ENCODE measurements around the gene PKIB. TPM values are rescaled to one million over a fixed set of nuclear protein-coding genes. Genes with fewer than 3 reads are reported as not detected.

PKIB gene
- total RNA-seq, 4 donors from 2014 or later, result 0.43 to 5.2 (median 0.59) TPM; not detected in 1

DNA sequence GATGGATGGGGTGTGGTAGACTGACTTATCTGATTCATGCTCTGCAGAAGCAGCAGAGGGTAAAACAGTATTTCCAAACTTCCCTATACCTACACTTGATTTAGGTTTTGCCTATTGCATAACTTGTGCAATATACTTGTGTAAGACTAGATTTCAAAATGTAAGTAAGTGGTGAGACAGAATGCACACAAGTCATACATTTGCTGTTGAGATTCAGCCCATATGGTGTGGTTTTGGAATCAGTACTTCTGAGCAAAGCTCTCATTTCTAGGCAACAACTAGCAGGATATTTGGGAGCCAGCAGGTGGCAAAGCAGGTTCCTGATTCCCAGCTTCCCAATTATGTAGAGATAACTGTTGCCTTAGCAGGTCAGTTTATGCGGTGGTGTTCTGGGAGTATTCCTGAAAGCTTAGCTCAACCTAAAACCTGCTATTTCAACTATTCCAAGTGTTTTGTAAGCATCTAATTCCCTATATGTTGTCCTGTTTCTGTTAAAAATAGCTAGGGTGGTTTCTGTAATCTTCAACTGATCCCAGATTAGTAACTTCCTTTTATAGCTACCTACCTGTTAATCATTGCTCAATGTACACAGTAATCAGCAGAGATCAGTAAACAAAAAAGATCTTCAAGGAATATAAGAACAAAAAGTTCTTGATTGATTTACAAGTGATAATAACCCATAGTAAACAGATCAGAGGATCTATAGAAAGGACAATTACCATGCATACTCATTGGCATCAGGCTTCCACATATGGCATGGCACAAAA is 160.8 kb downstream of the PKIB start:
- Histone ChIP-seq H3K4me3 (no peak overlapping the region), H3K9me3 (no peaks in the 10 kb centered on the region), H3K4me1 (no peaks in the 10 kb centered on the region), H3K36me3 (no peaks in the 10 kb centered on the region), H3K27me3 (no peaks in the 10 kb centered on the region), H3K27ac (no peak overlapping the region)
- TF ChIP-seq POLR2A (IDR thresholded peaks at IDR 0.05), result no peak
- TF ChIP-seq, protein P1, sequence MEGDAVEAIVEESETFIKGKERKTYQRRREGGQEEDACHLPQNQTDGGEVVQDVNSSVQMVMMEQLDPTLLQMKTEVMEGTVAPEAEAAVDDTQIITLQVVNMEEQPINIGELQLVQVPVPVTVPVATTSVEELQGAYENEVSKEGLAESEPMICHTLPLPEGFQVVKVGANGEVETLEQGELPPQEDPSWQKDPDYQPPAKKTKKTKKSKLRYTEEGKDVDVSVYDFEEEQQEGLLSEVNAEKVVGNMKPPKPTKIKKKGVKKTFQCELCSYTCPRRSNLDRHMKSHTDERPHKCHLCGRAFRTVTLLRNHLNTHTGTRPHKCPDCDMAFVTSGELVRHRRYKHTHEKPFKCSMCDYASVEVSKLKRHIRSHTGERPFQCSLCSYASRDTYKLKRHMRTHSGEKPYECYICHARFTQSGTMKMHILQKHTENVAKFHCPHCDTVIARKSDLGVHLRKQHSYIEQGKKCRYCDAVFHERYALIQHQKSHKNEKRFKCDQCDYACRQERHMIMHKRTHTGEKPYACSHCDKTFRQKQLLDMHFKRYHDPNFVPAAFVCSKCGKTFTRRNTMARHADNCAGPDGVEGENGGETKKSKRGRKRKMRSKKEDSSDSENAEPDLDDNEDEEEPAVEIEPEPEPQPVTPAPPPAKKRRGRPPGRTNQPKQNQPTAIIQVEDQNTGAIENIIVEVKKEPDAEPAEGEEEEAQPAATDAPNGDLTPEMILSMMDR (IDR thresholded peaks at IDR 0.05), result no peak
- no peak for DNase-seq
- intact Hi-C loops (cut with DNase I; ENCODE audit: low total_unique reads), result no loop called here

DNA sequence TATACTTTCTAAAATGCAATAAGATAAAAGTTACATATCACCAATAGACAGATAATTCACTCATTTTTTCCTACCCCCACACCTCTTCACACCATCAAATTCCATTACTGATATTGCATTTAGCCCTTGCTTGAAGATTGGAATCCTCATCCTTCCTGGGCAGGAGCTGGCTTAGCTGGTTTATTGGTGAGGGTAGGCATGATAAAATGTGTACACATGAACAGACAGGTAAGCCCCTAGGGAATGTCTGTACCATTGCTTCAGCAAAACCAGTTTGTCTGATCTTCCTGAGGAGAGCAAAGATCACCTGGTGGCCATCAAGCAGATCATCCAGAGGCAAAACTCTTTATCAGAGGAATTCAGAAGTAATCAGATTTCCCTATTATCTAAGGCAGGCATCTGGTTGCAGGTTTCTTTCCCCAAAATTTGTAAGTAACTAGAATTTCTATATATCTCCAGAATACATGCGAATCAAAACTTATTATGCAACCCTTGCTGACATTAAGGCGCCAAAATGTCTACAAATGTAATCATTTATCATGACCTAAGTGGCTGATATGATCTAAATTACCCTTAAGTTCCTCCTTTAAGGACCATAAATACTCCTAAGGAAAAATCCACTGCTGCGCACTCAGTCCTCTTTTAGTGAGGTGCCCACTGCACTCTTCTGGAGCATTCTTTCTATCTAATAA is 162.7 kb downstream of the PKIB start:
- H3K36me3 ChIP-seq, result no peaks in the 10 kb centered on the region
- no peaks in the 10 kb centered on the region for H3K27me3 ChIP-seq
- no peak for DNase-seq
- intact Hi-C loops (cut with DNase I; ENCODE audit: low total_unique reads), result no loop called here
- TF ChIP-seq, protein P1 (IDR thresholded peaks at IDR 0.05), result no peak
- TF ChIP-seq POLR2A (IDR thresholded peaks at IDR 0.05), result no peak
- no peak overlapping the region for H3K27ac ChIP-seq
- H3K9me3 ChIP-seq, result no peaks in the 10 kb centered on the region
- H3K4me1 ChIP-seq, result no peaks in the 10 kb centered on the region
- no peak overlapping the region for H3K4me3 ChIP-seq

Small RNAs within 50 kb of the gene (small RNA-seq; reads per million reads assigned to genes)
- gene RN7SL564P, result not detected

Other genes starting within 250 kb of the PKIB start
- gene HSF2, start 210.8 kb upstream of the PKIB start, total RNA-seq, result 10 to 100 TPM; 19.0 to 72.4 (median 33.4) TPM
- gene SERINC1, start 138.6 kb upstream of the PKIB start, total RNA-seq, result 100 to 1,000 TPM; 136 to 354 (median 237) TPM
- under 1 TPM in 1 of 4 donors, not detected in 3; 0.76 TPM for gene FABP7, start 169.3 kb downstream of the PKIB start, total RNA-seq
- 10 to 100 TPM in 2 of 4 donors, 1 to 10 TPM in 2; 4.1 to 18.7 (median 13.3) TPM for gene SMPDL3A, start 178.9 kb downstream of the PKIB start, total RNA-seq

All from uterus (tissue), 4 donors.